Measurements from ENCODE around the gene GRIK4.

GRCh38 chr11:120890609-120891320 is 379.2 kb downstream of the GRIK4 start:
- no peak for TF ChIP-seq CTCF (conservative IDR thresholded peaks at IDR 0.05; ENCODE audit: low read depth, low read length)
- TF ChIP-seq POLR2A (IDR thresholded peaks at IDR 0.05; ENCODE audit: low read depth, low read length) = no peak
- TF ChIP-seq USF2 (IDR thresholded peaks at IDR 0.05; ENCODE audit: low read depth, low read length) = no peak
- no peak for TF ChIP-seq ELK1 (IDR thresholded peaks at IDR 0.05; ENCODE audit: borderline replicate concordance, low read depth, low read length)
- TF ChIP-seq BHLHE40 (IDR thresholded peaks at IDR 0.05; ENCODE audit: low read depth, low read length) = no peak
- TF ChIP-seq MAZ (IDR thresholded peaks at IDR 0.05; ENCODE audit: borderline replicate concordance, low read depth, low read length) = no peak
